Adrenal gland (tissue), 12 donors: ENCODE measurements around the gene CARMIL3. TPM values are rescaled to one million over a fixed set of nuclear protein-coding genes. Genes with fewer than 3 reads are reported as not detected.

ENCODE experiments used
- DNase-seq, 7 donors: peaks; one replicate each; pipeline ENCODE4 v3.0.0-alpha.2; 2019 to 2020
- H3K27ac ChIP-seq, 5 donors: fragments of 200-600 bp; sonication (generic) in 4 of 5; 1 replicate in 3 of 5; 2 replicates in 2 of 5; pipeline versions ENCODE4 v1.5.1 to v1.8.0; 2016 to 2020; ENCODE audit warnings: mild to moderate bottlenecking in 1 of 5
- H3K27me3 ChIP-seq: fragments of 200-600 bp; 2 replicates; pipeline ENCODE4 v1.8.0; 2021
- H3K36me3 ChIP-seq, 2 donors: fragments of 200-600 bp; replicated peaks in 1 of 2; 1 replicate in 1 of 2; 2 replicates in 1 of 2; pipeline versions ENCODE4 v1.5.1 to v1.8.0; 2018 to 2022
- H3K4me1 ChIP-seq, 2 donors: fragments of 200-600 bp; replicated peaks in 1 of 2; 1 replicate in 1 of 2; 2 replicates in 1 of 2; pipeline versions ENCODE4 v1.5.1 to v1.8.0; 2018 to 2021
- H3K4me3 ChIP-seq, 4 donors: fragments of 200-600 bp; sonication (generic) in 3 of 4; one replicate each; pipeline ENCODE4 v1.5.1; 2016 to 2018
- H3K9me3 ChIP-seq, 3 donors: fragments of 200-600 bp; sonication (generic) in 1 of 3; replicated peaks in 1 of 3; 1 replicate in 2 of 3; 2 replicates in 1 of 3; pipeline versions ENCODE4 v1.5.1 to v1.8.0; 2016 to 2021
- CTCF ChIP-seq, 6 experiments: fragments of 450-650 bp in 4 of 6; fragments of 200-600 bp in 2 of 6; sonication (generic) in 1 of 6; IDR thresholded peaks; 1 replicate in 5 of 6; 2 replicates in 1 of 6; pipeline versions ENCODE4 v1.5.1 to v1.8.0; 2016 to 2021; ENCODE audit warnings: antibody characterized with exemption in 6 of 6, mild to moderate bottlenecking in 2 of 6, moderate library complexity in 1 of 6
- POLR2A ChIP-seq, 2 donors: fragments of 450-650 bp; IDR thresholded peaks; one replicate each; pipeline ENCODE4 v1.6.1; 2017; ENCODE audit warnings: antibody characterized with exemption in 2 of 2, mild to moderate bottlenecking in 2 of 2, moderate library complexity in 1 of 2
- WGBS, 4 donors: extraction: QIAGEN DNeasy Blood & Tissue Kit in 2 of 4; methylation state at CpG; one replicate each; pipeline versions ENCODE4 v1.1.5 to v1.1.7; 2013 to 2017; 5-methylcytosine and 5-hydroxymethylcytosine counted together
- intact Hi-C, 2 donors: fragments of 100-400 bp; cut with DNase I; formaldehyde crosslinking; loops; one replicate each; pipeline versions ENCODE4 v1.14.1 to v1.15.0; 2022 to 2023
- polyA plus RNA-seq, 3 donors: library from polyadenylated mRNA; stranded (reverse); fragments of 200-250 nt in 2 of 3; fragments of 350-450 nt in 1 of 3; fragmentation: Illumina TruSeq in 1 of 3; extraction: RNeasy Lipid Tissue Mini Kit (QIAGEN cat#74804) in 1 of 3; gene quantifications; one replicate each; pipeline ENCODE4 v1.2.3, GENCODE V29; 2013 to 2014
- total RNA-seq, 9 donors: library from RNA; depleted of rRNA in 4 of 9; stranded (reverse); fragments of >200 nt in 4 of 9; fragments of 120-200 nt in 1 of 9; fragmentation: NEBNext Ultra II Directional in 1 of 9; extraction: Animal tissue kit (Norgen Biotek cat#: 25700) in 1 of 9; gene quantifications; one replicate each; pipeline versions ENCODE4 v1.1.0 to v1.2.4, GENCODE V29; 2013 to 2023
- donor health status: healthy with polysubstance abuse.
- donor health status: Bipolar disorder and iron deficiency.
- donor health status: DM: yes; HTN: yes; CAD: no.
- donor health status: DM: no; HTN: no; CAD: no.
- donor health status: DM: no; HTN: no; CAD: no.
- donor health status: DM: yes; HTN: yes; CAD: no.

The CARMIL3 gene
- total and polyA plus RNA-seq, 12 donors, result 0.17 to 5.8 (median 0.74) TPM; not detected in 1

- Histone ChIP-seq H3K36me3 (no peaks in the 10 kb centered on the region), H3K4me3 (no peak overlapping the region), H3K4me1 (no peaks in the 10 kb centered on the region), H3K9me3 (no peaks in the 10 kb centered on the region), H3K27me3 (no peaks in the 10 kb centered on the region), H3K27ac (no peak overlapping the region)
- intact Hi-C loops, result no loop called here
- no peak for TF ChIP-seq CTCF (IDR thresholded peaks at IDR 0.05)
- no peak for TF ChIP-seq POLR2A (IDR thresholded peaks at IDR 0.05)
- WGBS, 4 donors, result 75 to 83% (median 80%) methylated on average over 10 of the region's 10 CpGs
- DNase-seq, result no peak
Measured at GRCh38 chr14:24070285-24071143, 18.7 kb downstream of the CARMIL3 start.

- no peaks in the 10 kb centered on the region for H3K36me3 ChIP-seq
- TF ChIP-seq POLR2A (IDR thresholded peaks at IDR 0.05) (no peak), CTCF (IDR thresholded peaks at IDR 0.05) (no peak)
- DNase-seq, result no peak
- no peak within 1 kb of the TSS for H3K27ac ChIP-seq
- H3K4me3 ChIP-seq, result no peak within 1 kb of the TSS
- H3K27me3 ChIP-seq, result no peaks in the 10 kb centered on the region
- WGBS, 4 donors, result 51 to 63% (median 58%) methylated on average over 11 to 18 of the region's 19 CpGs
- intact Hi-C loops, result no loop called here
- H3K4me1 ChIP-seq, result no peaks in the 10 kb centered on the region
- no peaks in the 10 kb centered on the region for H3K9me3 ChIP-seq
Measured at GRCh38 chr14:24071144-24071697, 19.4 kb downstream of the CARMIL3 start, which contains the start of gene CPNE6. TSS of gene CPNE6 (plus strand) at chr14:24071562. CDS start at chr14:24072937, 1,375 bp downstream.

GRCh38 chr14:24071836-24072430, 20.1 kb downstream of the CARMIL3 start:
- Histone ChIP-seq H3K9me3 (no peaks in the 10 kb centered on the region), H3K27ac (no peak overlapping the region), H3K36me3 (no peaks in the 10 kb centered on the region), H3K4me1 (no peaks in the 10 kb centered on the region), H3K4me3 (no peak overlapping the region), H3K27me3 (no peaks in the 10 kb centered on the region)
- intact Hi-C loops, result no loop called here
- no peak for TF ChIP-seq CTCF (IDR thresholded peaks at IDR 0.05)
- no peak for TF ChIP-seq POLR2A (IDR thresholded peaks at IDR 0.05)
- 50 to 60% (median 53%) methylated on average over 4 to 12 of the region's 12 CpGs for WGBS, 4 donors
- no peak for DNase-seq

- 39 to 68% (median 60%) methylated on average over 7 of the region's 7 CpGs for WGBS, 4 donors
- Histone ChIP-seq H3K9me3 (no peaks in the 10 kb centered on the region), H3K36me3 (no peaks in the 10 kb centered on the region), H3K4me1 (no peaks in the 10 kb centered on the region), H3K27ac (no peak overlapping the region), H3K4me3 (no peak overlapping the region), H3K27me3 (no peaks in the 10 kb centered on the region)
- TF ChIP-seq CTCF (IDR thresholded peaks at IDR 0.05), result no peak
- no peak for TF ChIP-seq POLR2A (IDR thresholded peaks at IDR 0.05)
- intact Hi-C loops, result no loop called here
- no peak for DNase-seq
Measured at GRCh38 chr14:24072436-24072835, 20.6 kb downstream of the CARMIL3 start.
